GM12874 (cell line): ENCODE measurements around the gene GMDS.

Experiments used
- TF ChIP-seq, protein P1 (sequence below): IDR thresholded peaks from 2 replicates; pipeline ENCODE4 v1.5.1; 2011; ENCODE audit warnings: low read depth, mild to moderate bottlenecking, control low read depth, low read length, moderate library complexity; ENCODE audit not compliant: insufficient read depth

Gene GMDS

DNA sequence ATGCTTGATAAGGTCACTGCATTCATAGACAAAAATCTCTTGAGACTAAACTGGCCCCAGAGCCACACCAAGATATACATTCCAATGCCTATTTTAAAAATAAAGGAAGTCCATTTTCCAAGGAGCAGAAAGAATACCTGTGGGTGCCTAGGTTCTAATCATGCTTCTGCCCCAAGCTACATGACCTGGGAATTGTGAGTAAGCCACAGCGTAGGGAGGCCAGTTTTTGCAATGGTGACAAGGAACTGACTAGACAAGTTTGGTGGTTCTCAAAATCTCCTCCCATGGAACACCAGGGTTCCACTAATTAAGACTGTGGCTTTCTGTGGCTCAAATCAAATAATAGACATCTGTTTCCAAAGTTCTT lies 83.3 kb downstream of the GMDS start:
- TF ChIP-seq, protein P1, sequence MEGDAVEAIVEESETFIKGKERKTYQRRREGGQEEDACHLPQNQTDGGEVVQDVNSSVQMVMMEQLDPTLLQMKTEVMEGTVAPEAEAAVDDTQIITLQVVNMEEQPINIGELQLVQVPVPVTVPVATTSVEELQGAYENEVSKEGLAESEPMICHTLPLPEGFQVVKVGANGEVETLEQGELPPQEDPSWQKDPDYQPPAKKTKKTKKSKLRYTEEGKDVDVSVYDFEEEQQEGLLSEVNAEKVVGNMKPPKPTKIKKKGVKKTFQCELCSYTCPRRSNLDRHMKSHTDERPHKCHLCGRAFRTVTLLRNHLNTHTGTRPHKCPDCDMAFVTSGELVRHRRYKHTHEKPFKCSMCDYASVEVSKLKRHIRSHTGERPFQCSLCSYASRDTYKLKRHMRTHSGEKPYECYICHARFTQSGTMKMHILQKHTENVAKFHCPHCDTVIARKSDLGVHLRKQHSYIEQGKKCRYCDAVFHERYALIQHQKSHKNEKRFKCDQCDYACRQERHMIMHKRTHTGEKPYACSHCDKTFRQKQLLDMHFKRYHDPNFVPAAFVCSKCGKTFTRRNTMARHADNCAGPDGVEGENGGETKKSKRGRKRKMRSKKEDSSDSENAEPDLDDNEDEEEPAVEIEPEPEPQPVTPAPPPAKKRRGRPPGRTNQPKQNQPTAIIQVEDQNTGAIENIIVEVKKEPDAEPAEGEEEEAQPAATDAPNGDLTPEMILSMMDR: no peak

DNA sequence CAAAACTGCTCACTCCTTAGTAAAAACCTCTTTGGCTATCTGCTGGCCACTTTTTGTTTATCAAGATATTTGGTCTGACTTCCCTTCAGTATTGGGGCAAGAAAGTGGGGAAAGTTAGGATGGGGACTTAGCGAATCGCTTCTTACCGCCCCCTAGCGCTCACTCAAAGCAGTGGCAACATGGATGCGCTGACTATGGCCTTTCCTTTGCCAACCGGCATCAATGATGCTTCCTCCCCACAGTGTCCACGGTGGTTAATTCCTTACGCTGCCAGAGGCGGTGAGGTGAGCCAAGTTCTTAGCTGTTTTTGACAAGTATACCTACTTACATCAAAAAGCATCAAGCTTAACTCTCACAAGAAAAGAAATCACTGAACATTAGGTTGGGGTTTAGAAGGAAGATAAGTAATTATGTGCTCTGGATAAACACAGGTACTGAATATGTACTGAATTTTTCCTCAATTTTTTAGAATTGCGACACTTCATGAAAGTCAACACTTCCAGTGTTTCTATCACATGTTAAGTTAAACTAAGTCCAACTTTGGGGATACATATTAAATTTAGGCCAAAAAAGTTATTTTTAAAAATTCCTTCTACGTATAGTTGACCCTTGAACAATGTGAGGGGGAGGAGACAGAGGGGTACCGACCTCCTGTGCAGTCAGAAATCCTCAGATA lies 86.7 kb downstream of the GMDS start:
- TF ChIP-seq, protein P1: no peak

DNA sequence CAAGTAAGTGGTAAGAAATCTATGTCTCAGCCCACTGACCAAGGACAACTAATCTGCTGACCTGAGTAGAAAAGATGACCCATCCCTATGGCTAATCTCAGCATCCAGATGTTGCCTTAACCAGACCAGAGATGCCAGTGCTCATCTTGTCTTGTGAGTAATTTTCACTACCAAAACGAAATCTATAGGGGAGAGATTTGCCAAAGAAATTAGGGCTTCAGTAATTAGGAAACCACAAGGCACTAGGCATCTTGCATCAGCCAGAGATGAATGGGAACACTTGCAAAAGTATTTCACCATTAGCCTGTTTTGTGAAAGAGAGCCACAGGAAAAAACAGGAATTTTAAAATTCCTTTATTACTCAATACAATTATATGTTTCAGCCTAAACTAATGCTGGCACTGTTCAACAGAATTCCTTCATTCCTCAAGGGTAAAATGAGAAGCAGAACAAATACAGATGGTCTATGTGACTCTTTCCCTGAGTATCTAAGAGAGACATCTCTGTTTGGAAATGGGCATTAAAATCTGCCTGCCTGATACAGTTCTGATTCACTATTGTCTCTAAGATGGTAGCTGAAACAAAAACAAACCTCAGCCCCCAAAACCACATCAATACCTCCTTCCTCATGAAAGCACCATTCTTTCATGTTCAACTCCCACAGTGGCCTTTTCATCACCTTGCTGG lies 87.8 kb downstream of the GMDS start:
- TF ChIP-seq, protein P1: no peak

DNA sequence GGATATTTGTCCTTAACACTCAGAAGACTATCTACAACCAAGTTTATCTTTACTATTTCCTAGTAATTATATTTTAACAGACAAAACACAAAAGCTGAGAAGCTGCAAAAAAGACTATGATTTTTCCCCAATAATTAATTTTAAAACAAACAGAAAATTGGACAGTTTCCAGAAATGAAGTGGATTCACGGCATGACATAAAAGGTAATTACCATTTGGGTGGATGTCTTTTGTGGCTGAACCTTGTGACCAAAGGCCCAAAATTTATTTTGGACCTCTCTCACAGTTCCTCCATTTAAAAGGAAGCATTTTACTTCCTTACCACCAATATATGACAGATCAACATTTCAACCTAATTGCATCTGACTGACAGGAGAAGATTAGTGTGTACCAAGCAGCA lies 90.2 kb downstream of the GMDS start:
- TF ChIP-seq, protein P1: no peak

DNA sequence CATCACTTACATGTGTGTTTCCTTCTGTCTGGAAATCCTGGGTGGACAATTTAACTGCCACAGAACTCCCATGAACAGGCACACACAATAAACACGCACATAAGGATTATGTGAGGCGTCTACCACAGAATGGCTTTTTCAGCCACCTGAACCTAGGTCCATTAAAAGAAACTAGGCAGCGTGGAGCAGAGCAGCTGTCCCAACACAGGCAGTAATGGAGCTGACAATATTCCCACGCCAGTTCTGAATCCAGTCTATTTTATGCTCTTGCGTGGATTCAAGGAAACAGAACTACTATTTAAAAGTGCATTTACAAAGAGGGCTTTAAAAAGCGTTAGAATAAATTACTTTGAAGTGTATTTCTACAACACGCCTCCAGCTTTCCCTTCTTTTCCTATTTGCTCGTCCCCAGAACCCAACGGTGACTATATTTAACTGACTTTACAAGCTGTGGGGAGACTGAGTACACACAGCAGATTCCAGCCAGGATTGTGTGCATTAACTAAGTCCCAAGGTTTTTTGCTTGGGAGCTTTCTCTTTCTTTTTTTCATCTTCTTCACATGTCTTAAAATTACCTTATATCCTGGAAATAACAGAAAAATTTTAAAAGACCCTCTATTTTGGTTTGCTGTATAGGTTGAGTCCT lies 95.9 kb downstream of the GMDS start:
- TF ChIP-seq, protein P1: no peak

DNA sequence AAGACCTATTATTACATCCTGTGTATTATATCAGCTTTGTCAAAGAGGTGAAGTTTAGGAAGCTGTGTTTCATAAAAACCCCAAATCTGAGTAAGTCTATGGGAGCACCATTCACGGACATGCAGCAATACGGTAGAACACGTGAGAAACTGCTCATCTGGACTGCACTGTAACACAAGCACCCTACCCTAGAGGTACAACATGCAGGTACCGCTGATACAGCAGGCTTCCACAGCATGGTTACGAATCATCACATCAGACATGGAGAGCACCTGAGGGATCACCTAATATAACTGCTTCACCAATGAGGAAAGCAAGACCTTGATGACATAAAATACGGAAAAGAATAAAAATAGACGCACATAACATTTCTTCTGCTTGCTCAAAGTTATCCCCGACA lies 96.7 kb downstream of the GMDS start:
- TF ChIP-seq, protein P1: no peak

DNA sequence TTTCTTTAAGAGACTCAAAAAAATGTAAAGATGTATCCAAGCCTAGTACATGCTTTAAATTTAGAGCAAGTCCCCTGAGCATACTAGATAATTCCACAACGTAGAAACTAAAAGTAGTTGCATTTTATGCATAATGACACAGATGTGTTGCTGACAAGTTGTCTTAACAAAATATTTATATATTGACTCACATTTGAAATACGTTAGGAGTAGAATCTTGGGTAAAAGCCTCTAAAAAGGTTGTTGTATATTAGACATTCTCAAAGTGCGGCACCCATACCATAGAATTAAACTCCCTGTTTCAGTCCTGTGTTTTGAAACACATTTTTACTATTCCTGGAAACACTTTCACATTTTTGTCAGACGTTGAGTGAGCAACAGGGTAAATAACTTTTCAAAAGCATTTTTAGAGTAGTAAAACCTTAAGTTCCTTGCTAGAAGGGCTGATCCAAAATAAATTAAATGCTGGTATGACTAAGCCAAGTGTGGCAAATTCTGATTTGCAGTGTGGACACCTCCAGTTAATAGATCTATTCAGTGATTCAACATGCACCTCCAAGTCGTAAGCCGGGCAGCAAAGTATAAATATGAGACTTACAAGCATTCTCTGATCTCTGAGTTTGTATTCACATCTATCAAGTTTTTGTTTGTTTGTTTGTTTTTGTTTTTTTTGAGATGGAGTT lies 97.5 kb downstream of the GMDS start:
- TF ChIP-seq, protein P1: no peak
